Measurements from ENCODE around the gene PTPRD.
"Not testable (repeated sequence)": the region's sequence is repeated elsewhere in the genome, so short reads cannot be mapped to it uniquely, and the experiment has no call there.

The PTPRD gene

GRCh38 chr9:10512144-10512543, 100.7 kb downstream of the PTPRD start:
- FAIRE-seq (no peak), DNase-seq (ENCODE audit: insufficient read length, low spot score) (no peak)
- no peak for TF ChIP-seq CTCF (IDR thresholded peaks at IDR 0.05; ENCODE audit: insufficient read depth, missing control alignments)

- DNase-seq (ENCODE audit: insufficient read length, low spot score) (no peak), FAIRE-seq (no peak)
- TF ChIP-seq CTCF (IDR thresholded peaks at IDR 0.05; ENCODE audit: insufficient read depth, missing control alignments): no peak
Measured at GRCh38 chr9:10488937-10489336, 123.9 kb downstream of the PTPRD start.

- no peak for TF ChIP-seq CTCF (IDR thresholded peaks at IDR 0.05; ENCODE audit: insufficient read depth, missing control alignments)
- FAIRE-seq (no peak), DNase-seq (ENCODE audit: insufficient read length, low spot score) (no peak)
Measured at GRCh38 chr9:10479172-10479571, 133.6 kb downstream of the PTPRD start.

- FAIRE-seq; DNase-seq (ENCODE audit: insufficient read length, low spot score): not testable (repeated sequence)
Measured at GRCh38 chr9:10449201-10449617, 163.6 kb downstream of the PTPRD start.

- no peak for FAIRE-seq
- no peak for TF ChIP-seq CTCF (IDR thresholded peaks at IDR 0.05; ENCODE audit: insufficient read depth, missing control alignments)
- no peak for DNase-seq (ENCODE audit: insufficient read length, low spot score)
Measured at GRCh38 chr9:10447036-10447435, 165.8 kb downstream of the PTPRD start.

GRCh38 chr9:10443868-10444204, 169.0 kb downstream of the PTPRD start:
- FAIRE-seq (no peak), DNase-seq (ENCODE audit: insufficient read length, low spot score) (no peak)
- no peak for TF ChIP-seq CTCF (IDR thresholded peaks at IDR 0.05; ENCODE audit: insufficient read depth, missing control alignments)

- no peak for FAIRE-seq
Measured at GRCh38 chr9:10443181-10443867, 169.5 kb downstream of the PTPRD start.

More at GRCh38 chr9:10443181-10443867, 169.5 kb downstream of the PTPRD start:
- TF ChIP-seq CTCF (IDR thresholded peaks at IDR 0.05; ENCODE audit: insufficient read depth, missing control alignments): no peak
- no peak for DNase-seq (ENCODE audit: insufficient read length, low spot score)
